Stimulated activated CD4-positive, alpha-beta T cell treated with anti-CD3 and anti-CD28 coated beads, Interleukin-4, amount 100 ng/mL, for 48 hours (primary cell): ENCODE data around the gene SVEP1.
"Not testable (repeated sequence)": the region's sequence is repeated elsewhere in the genome, so short reads cannot be mapped to it uniquely, and the experiment has no call there.

Experiments
- DNase-seq, 2 donors: peaks; one replicate each; pipeline ENCODE4 v3.0.0-alpha.2; 2020; ENCODE audit warnings: low read depth in 2 of 2

The SVEP1 gene

GRCh38 chr9:110444911-110445310 lies 134.6 kb downstream of the SVEP1 start:
- DNase-seq: no peak

DNA sequence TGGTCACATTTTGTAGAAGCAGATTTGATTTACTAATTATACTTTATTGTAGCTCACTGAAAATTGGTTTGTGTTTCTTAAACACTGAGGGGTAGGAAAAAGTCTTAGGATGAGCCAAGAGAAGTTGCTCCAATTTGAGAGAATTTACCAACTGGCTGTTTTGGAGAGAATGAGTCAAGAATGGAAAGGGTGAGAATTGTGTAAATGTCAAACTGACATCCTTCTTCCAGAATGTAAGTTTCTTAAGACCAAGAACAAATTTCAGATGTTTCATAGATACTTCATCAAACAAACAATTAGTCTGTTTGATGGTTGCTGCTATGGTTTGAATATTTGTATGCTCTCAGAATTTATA lies 135.7 kb downstream of the SVEP1 start:
- no peak for DNase-seq

GRCh38 chr9:110443146-110443865 lies 136.2 kb downstream of the SVEP1 start:
- no peak for DNase-seq

GRCh38 chr9:110440796-110441195 lies 138.7 kb downstream of the SVEP1 start:
- DNase-seq: no peak

- DNase-seq: no peak
Measured at GRCh38 chr9:110440172-110440571, 139.4 kb downstream of the SVEP1 start.

- DNase-seq: no peak
Measured at GRCh38 chr9:110432253-110432652, 147.3 kb downstream of the SVEP1 start.

- DNase-seq: no peak
Measured at GRCh38 chr9:110429453-110429852, 150.1 kb downstream of the SVEP1 start.

DNA sequence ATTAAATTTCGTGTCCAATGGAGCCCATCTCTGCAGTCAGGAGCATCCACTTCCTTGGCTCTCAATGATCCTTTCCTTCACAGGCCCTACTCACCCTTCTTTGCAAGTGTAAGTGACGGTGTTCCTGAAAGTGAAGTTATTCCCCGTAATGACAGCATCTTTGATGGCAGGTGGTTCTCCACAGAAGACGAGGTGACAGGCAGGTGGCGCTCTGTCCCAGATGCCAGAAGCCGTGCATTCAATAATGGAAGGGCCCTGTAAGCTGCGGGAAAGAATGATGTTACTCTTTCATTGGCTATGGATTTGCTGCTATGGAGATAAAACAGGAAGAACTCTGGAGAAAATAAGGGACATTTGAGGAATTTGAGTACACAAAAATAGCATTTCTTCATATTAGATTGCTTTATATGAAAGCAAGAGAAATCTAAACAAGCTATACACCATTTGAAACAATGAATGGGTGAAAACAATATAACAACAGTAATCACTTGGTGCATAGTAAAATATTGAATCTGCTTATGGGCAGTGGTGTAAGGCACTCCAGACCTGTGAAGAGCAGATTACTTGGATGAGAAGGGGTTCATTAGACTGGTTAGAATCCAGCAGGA lies 151.9 kb downstream of the SVEP1 start:
- peak; percentile 2 to 27 for DNase-seq

DNA sequence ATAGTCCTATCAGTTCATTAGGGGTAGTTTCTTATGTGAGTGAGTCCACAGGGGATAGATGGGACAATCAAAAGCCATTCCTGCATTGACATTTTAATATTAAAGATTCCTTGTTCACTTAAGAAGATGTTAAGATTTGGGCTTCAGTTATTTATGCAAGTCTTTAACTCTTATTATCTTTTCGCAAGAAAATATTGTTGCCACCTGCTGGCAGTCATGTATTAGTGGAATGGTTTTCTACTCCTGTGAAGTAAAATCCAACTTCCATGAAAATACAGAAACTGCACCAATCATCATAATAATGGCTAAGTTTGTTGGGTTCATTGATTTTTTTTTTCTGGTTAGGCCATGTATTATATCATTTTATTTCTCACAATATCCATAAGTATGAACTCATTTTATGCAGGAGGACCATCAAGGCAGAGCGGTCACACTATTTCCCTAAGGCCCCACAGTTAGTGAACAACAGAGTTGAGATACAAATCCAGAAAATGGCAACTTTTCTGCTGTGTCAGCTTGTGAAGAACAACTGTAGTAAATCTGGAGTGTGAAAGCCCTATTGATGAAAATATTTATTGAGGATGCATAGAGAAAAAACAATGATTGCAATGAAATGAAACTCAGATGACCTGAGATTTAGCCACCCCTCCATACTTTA lies 153.4 kb downstream of the SVEP1 start:
- DNase-seq: no peak

GRCh38 chr9:110414471-110414870 lies 165.1 kb downstream of the SVEP1 start:
- no peak for DNase-seq

GRCh38 chr9:110410961-110411360 lies 168.6 kb downstream of the SVEP1 start:
- no peak for DNase-seq

DNA sequence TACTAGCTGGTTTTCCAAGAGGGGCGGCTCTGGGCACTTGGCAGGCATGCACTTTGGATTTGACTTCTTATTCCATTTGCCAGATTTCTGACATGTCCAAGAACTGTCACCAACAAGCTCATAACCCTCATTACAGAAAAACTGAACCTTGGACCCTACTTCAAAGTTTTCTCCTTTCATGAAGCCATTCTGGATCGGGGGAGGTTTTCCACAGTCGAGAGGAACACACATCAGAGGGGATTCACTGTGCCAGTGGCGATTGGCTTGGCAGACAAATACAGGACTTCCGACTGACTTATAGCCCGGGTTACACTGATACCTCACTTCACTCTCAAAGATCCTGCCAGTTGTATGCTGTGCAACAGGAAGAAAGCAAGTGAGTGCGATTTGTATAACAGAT lies 170.9 kb downstream of the SVEP1 start:
- no peak for DNase-seq

GRCh38 chr9:110405858-110406443 lies 173.6 kb downstream of the SVEP1 start:
- no peak for DNase-seq

- DNase-seq: no peak
Measured at GRCh38 chr9:110404473-110404872, 175.1 kb downstream of the SVEP1 start.

- DNase-seq: no peak
Measured at GRCh38 chr9:110399983-110400382, 179.6 kb downstream of the SVEP1 start.

GRCh38 chr9:110398992-110399391 lies 180.5 kb downstream of the SVEP1 start:
- DNase-seq: not testable (repeated sequence)

DNA sequence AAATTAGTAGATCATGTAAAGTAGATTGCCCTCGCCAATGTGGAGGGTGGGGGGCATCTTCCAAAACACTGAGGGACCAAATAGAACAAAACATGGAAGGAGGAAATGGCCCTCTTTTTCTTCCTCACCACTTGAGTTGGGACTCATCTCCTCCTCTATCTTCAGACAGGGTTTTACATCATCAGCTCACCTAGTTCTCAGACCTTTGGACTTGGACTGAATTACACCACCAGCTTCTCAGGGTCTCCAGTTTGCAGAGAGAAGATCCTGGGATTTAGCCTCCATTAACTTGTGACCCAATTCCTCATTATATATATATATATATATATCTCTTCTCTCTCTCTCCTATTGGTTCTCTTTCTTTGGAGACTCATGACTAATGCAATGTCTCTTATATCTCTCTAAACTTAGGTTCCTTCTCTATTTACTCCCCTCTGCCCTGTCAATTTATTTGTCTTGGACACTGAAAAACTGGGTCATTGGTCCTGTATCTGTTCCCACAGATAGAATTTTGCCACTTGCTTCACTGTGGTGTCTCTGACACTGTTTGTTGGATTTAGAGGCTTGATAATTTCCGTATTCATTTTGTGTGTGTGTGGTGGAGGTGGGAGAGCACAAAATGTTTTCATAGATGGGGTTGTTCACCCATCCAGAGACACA lies 187.6 kb downstream of the SVEP1 start:
- DNase-seq: no peak

- no peak for DNase-seq
Measured at GRCh38 chr9:110389148-110389750, 190.3 kb downstream of the SVEP1 start.

- DNase-seq: no peak
Measured at GRCh38 chr9:110383491-110383890, 196.1 kb downstream of the SVEP1 start.

GRCh38 chr9:110382731-110383130 lies 196.8 kb downstream of the SVEP1 start:
- DNase-seq: no peak

DNA sequence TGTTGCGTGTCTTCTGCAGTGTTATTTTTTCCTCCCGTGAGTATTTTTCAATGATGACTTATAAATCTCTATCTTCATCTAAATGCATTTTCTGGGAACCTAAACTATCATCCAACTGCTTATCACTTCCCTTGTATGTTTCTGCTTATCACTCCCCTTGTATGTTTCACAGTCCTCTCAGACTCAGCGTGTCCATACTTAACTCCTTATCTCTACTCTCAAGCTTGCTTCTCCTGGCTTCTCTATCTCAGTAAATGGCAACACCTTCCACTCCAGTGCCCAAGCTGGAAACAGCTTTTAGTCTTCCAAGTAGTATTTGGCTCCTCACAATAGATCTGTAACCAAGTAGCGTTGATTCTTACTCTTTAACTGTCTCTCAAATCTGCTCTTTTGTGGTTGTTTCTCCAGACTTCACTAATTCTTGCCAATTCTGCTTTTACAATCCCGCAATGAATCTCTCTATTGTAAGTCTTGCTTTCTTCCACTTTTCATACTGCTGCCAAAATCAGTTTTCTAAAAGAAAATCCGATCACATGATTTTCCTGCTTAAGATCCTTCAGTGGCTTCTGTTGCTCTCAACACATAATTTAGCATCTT lies 208.0 kb downstream of the SVEP1 start:
- DNase-seq: no peak
